Body of pancreas (tissue), 4 donors: ENCODE measurements around the gene GSE1.

Source experiments
- POLR2A ChIP-seq, 3 donors: fragments of 450-650 bp; IDR thresholded peaks; one replicate each; pipeline ENCODE4 v1.6.1; 2016; ENCODE audit warnings: antibody characterized with exemption in 3 of 3, mild to moderate bottlenecking in 2 of 3
- TF ChIP-seq, protein P1 (sequence below), 7 experiments: fragments of 450-650 bp in 4 of 7; fragments of 200-600 bp in 3 of 7; sonication (generic) in 3 of 7; IDR thresholded peaks; one replicate each; pipeline ENCODE4 v1.5.1; 2016 to 2019; ENCODE audit warnings: antibody characterized with exemption in 7 of 7

DNA sequence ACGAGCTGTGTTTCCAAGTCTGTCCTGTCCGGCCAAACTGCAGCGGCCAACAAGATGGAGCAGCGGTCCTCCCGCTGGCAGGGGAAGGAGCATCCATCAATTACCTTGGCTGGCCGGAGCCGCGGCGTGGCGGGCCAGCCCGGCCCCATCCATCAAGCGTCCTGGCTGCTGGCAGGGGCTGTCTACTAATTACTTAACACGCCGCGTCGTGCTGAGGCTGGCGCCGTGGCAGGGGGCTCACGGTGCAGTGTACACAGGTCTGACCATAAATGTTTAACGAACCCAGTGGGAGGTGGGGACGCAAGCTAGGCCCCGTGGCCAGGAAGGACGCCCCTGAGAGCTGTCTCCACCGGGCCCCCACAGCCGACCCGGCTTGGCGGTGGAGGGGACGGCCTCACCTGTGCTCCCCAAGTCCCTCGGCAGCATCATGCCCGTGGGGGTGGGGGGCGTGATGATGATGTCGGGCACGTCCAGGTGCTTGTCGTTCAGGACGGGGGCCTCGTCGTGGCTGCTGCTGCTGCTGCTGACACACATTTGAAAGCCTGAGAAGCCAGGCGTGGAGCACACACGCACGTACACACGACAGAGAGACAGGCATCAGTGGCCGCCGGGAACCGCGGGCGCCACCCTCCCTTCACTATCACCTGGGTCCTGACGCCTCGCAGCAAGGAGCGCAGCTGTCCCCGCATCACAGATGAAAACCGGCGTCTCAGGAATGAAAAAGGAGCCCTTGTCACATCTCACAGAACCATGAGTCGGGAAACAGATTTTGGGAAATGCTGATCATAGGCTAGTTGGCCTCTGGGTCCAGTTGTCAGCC is 96.9 kb downstream of the GSE1 start:
- TF ChIP-seq, protein P1, sequence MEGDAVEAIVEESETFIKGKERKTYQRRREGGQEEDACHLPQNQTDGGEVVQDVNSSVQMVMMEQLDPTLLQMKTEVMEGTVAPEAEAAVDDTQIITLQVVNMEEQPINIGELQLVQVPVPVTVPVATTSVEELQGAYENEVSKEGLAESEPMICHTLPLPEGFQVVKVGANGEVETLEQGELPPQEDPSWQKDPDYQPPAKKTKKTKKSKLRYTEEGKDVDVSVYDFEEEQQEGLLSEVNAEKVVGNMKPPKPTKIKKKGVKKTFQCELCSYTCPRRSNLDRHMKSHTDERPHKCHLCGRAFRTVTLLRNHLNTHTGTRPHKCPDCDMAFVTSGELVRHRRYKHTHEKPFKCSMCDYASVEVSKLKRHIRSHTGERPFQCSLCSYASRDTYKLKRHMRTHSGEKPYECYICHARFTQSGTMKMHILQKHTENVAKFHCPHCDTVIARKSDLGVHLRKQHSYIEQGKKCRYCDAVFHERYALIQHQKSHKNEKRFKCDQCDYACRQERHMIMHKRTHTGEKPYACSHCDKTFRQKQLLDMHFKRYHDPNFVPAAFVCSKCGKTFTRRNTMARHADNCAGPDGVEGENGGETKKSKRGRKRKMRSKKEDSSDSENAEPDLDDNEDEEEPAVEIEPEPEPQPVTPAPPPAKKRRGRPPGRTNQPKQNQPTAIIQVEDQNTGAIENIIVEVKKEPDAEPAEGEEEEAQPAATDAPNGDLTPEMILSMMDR (IDR thresholded peaks at IDR 0.05) = no peak
- no peak for TF ChIP-seq POLR2A (IDR thresholded peaks at IDR 0.05)
